Subcutaneous adipose tissue (tissue), 4 donors: ENCODE data around the gene SNX30. TPM values are rescaled to one million over a fixed set of nuclear protein-coding genes. Genes with fewer than 3 reads are reported as not detected.

ENCODE experiments used
- total RNA-seq, 4 donors: library from RNA; depleted of rRNA; stranded (reverse); fragments of >200 nt; gene quantifications; one replicate each; pipeline ENCODE4 v1.1.0, GENCODE V29; 2016
- TF ChIP-seq, protein P1 (sequence below): fragments of 450-650 bp; IDR thresholded peaks from one replicate; pipeline ENCODE4 v1.5.1; 2016; ENCODE audit warnings: low read depth, mild to moderate bottlenecking, control low read depth, antibody characterized with exemption, moderate library complexity

Gene SNX30, protein sequence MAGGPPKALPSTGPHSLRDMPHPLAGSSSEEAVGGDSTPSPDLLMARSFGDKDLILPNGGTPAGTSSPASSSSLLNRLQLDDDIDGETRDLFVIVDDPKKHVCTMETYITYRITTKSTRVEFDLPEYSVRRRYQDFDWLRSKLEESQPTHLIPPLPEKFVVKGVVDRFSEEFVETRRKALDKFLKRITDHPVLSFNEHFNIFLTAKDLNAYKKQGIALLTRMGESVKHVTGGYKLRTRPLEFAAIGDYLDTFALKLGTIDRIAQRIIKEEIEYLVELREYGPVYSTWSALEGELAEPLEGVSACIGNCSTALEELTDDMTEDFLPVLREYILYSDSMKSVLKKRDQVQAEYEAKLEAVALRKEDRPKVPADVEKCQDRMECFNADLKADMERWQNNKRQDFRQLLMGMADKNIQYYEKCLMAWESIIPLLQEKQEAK
- total RNA-seq: 10 to 100 TPM; 10.1 to 25.3 (median 13.4) TPM

DNA sequence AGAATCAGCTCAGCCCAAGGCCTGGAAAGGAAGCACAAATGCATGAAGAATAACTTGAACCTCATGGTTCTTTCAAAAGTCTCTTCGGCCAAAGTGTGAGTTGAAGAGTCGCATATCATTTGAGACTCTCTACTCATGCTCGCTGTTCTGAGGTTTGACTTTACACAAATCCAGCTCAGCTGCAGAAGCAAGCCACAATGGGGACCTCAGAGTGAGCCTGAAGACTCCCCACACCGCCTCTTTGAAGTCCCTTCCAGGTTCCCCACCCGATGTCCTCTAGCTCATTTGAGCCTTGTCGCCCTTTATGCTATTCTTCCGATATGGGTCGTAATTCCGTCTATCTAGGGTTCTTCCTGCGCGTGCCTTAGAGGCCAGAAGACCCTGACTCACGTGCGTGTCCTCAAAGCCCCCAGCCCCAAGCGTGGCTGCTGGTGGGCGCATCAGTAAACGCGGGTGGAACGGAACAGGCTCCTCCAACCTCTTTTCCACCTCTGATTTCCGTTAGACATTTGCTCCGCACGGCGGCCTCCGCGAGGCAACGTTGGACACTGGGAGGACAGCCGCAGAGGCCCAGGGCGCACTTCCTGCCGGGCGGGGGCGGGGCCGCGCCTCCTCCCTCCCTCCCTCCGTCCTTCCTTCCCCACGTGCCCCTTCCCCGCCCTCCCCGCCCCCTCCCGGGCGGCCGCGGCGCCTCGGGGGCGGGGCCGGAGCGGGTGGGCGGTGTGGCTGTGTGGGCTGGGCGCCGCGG is at the start of gene SNX30:
Gene SNX30, plus strand, starts transcription at position 745 of the 748 bp plus-strand sequence. CDS start 242 bp downstream, outside the sequence.
- TF ChIP-seq, protein P1, sequence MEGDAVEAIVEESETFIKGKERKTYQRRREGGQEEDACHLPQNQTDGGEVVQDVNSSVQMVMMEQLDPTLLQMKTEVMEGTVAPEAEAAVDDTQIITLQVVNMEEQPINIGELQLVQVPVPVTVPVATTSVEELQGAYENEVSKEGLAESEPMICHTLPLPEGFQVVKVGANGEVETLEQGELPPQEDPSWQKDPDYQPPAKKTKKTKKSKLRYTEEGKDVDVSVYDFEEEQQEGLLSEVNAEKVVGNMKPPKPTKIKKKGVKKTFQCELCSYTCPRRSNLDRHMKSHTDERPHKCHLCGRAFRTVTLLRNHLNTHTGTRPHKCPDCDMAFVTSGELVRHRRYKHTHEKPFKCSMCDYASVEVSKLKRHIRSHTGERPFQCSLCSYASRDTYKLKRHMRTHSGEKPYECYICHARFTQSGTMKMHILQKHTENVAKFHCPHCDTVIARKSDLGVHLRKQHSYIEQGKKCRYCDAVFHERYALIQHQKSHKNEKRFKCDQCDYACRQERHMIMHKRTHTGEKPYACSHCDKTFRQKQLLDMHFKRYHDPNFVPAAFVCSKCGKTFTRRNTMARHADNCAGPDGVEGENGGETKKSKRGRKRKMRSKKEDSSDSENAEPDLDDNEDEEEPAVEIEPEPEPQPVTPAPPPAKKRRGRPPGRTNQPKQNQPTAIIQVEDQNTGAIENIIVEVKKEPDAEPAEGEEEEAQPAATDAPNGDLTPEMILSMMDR: no peak

DNA sequence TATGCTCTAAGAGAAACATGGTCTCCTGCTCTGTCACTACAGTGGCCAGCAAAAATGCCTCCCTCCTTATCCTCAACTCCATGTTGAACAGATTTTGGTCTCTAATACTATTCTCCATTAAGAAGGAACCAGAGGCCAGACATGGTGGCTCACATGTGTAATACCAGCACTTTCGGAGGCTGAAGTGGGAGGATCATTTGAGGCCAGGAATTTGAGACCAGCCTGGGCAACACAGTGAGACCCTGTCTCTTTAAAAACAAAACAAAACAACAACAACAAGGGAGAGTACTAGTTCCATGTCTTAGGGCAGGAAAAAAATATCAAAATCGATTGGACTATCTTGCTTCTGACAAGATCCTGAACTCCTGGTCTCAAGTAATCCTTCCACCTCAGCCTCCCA is 47.3 kb upstream of the SNX30 start:
- TF ChIP-seq, protein P1: no peak

DNA sequence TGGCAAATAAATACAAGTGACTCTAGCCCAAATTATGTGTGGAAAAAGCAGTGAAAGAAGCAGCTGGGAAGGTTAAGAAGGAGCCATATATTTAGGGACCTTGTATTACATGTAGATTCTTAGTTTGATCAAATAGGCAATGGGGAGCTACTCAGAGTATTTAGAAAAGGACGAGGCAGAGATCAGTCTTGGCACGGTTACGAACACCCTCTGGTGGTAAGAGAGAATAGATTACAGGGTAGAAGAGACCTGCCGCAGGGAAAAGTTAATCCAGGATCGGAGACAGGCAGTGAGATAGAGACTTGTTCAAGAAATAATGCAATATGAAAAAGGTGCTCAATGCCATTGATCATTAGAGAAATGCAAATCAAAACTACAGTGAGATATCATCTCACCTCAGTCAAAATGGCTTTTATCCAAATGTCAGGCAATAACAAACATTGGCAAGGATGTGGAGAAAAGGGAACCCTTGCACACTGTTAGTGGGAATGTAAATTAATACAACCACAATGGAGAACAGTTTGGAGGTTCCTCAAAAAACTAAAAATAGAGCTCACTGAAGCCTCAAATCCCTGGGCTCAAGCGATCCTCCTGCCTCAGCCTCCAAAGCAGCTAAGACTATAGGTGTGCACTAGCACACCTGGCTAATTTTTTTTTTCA is 44.7 kb upstream of the SNX30 start:
- TF ChIP-seq, protein P1: no peak

DNA sequence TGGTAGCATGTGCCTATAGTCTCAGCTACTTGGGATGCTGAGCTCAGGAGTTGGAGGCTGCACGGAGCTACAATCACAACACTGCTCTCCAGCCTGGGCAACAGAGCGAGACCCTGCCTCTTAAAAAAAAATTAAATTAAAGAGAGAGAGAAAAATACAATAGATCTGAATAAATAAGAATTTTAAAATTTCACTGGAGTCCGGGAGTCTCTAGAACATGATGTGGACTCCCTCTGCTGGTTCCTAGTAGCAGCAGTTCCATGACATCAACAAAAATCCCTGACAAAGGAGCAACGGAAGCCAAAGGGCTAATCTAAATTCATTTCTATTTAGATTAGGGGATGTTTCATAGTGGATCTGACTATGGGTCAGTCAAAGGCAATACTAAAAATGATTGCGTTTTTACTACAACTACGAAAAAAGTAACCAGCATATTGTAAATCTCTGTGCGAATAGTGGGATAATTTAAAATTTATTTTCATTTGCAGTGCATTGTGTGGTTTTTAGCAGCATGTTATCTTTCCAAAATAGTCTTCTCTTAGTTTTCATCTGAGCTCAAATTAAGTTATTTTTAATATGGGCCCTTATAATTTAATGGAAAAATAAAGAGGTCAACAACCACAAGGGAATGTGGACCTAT is 39.4 kb upstream of the SNX30 start:
- TF ChIP-seq, protein P1: no peak

DNA sequence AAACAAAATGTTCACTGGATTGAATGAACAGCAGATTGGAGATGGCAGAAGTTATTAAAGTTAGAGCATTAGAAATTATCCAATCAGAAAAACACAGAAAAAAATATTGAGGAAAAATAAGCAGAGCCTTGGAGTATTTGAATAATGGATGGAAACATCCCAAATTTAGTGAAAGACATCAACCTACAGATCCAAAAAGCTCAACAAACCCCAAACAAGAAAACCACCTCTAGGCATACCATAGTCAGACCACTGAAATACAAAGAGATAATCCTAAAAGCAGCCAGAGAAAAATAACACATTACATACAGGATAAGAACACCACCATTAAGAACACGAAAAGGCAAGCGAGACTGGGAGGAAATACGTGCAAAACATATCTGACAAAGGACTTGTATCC is 37.9 kb upstream of the SNX30 start:
- TF ChIP-seq, protein P1: no peak

DNA sequence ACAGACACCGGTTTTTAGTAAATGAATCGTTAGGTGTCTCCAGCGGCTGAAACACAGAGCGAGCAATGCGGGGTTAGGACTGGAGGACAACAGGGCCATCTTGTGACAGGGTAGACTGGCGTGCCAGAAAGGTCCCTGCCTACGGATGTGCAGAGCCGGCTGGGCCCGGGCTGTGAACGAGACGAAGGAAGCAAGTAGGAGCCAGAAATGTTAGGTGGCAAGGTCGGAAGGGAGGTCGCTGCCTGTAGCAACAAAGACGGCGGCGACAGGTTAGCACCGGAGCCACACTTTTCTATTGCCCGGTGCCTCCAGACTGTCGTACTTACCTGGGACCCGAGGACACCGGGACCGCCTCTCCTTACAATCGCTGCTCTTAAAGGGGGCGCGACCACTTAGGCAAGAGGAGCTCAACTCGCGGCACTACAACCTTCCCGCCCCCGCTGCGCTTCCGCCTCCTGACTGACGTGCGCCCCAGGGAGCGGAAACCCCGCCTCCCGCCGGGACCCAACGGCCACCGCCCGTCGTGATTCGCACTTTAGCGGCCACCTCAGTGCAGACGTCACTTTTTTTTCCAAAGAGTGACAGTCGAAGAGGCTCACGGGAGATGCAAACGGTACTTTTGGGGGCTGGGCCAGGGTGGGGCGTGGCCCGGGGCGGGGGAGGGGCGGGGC is 32.8 kb upstream of the SNX30 start, which contains the start of gene INIP:
Gene INIP, minus strand, starts transcription at position 457 of the 671 bp plus-strand sequence. CDS start 1,632 bp downstream, outside the sequence.
- TF ChIP-seq, protein P1: no peak
